Fibroblast of lung (primary cell): ENCODE measurements around the gene CEP43. TPM values are rescaled to one million over a fixed set of nuclear protein-coding genes. Genes with fewer than 3 reads are reported as not detected.
"Not testable (repeated sequence)": the region's sequence is repeated elsewhere in the genome, so short reads cannot be mapped to it uniquely, and the experiment has no call there.

Experiments used
- DNase-seq, 2 donors: peaks; one replicate each; pipeline versions ENCODE4 v3.0.0 to v3.0.0-alpha.2; 2010; ENCODE audit warnings: low read depth in 2 of 2
- H2AFZ ChIP-seq: 2 replicates; pipeline ENCODE4 v1.5.1; 2012; ENCODE audit warnings: low read length, control low read depth, inconsistent platforms
- H3K27ac ChIP-seq: 2 replicates; pipeline ENCODE4 v1.5.1; 2011; ENCODE audit warnings: low read length, control low read depth; ENCODE audit not compliant: insufficient read depth
- H3K27me3 ChIP-seq: 2 replicates; pipeline ENCODE4 v1.5.1; 2011; ENCODE audit warnings: mild to moderate bottlenecking, low read length; ENCODE audit not compliant: control insufficient read depth, insufficient read depth
- H3K36me3 ChIP-seq: 2 replicates; pipeline ENCODE4 v1.5.1; 2011; ENCODE audit warnings: low read length; ENCODE audit not compliant: control insufficient read depth, insufficient read depth
- H3K4me1 ChIP-seq: 2 replicates; pipeline ENCODE4 v1.5.1; 2011; ENCODE audit warnings: low read length; ENCODE audit not compliant: control insufficient read depth, insufficient read depth; ENCODE audit errors: extremely low read depth
- H3K4me2 ChIP-seq: 2 replicates; pipeline ENCODE4 v1.5.1; 2011; ENCODE audit warnings: low read length, control low read depth; ENCODE audit not compliant: insufficient read depth; ENCODE audit errors: extremely low read depth
- H3K4me3 ChIP-seq, 4 experiments: fragments of 200-600 bp in 1 of 4; sonication (generic) in 1 of 4; replicated peaks in 1 of 4; 2 replicates each; pipeline ENCODE4 v1.5.1; 2011 to 2016; ENCODE audit warnings: low read length in 4 of 4, low read depth in 3 of 4, mild to moderate bottlenecking in 3 of 4, control low read depth in 2 of 4, inconsistent platforms in 1 of 4, mixed read lengths in 1 of 4; ENCODE audit not compliant: insufficient read depth in 1 of 4; ENCODE audit errors: control extremely low read depth in 1 of 4
- H3K79me2 ChIP-seq: 2 replicates; pipeline ENCODE4 v1.5.1; 2012; ENCODE audit warnings: mild to moderate bottlenecking, low read length, inconsistent platforms; ENCODE audit not compliant: control insufficient read depth, insufficient read depth
- H3K9ac ChIP-seq: 2 replicates; pipeline ENCODE4 v1.5.1; 2011; ENCODE audit warnings: mild to moderate bottlenecking, low read length, control low read depth; ENCODE audit not compliant: insufficient read depth
- H3K9me3 ChIP-seq: 2 replicates; pipeline ENCODE4 v1.5.1; 2012; ENCODE audit warnings: low read depth, low read length; ENCODE audit not compliant: control insufficient read depth, insufficient read depth
- H4K20me1 ChIP-seq: 2 replicates; pipeline ENCODE4 v1.5.1; 2011; ENCODE audit warnings: low read length; ENCODE audit not compliant: control insufficient read depth, insufficient read depth; ENCODE audit errors: extremely low read depth
- EZH2 ChIP-seq: IDR thresholded peaks from 2 replicates; pipeline ENCODE4 v1.5.1; 2012; ENCODE audit warnings: low read length, control low read depth, mild to moderate bottlenecking; ENCODE audit errors: missing control alignments
- polyA plus RNA-seq, 2 donors: library from polyadenylated mRNA; depleted of rRNA in 1 of 2; stranded (reverse) in 1 of 2; unstranded in 1 of 2; fragments of >200 nt; gene quantifications; 2 replicates each; pipeline ENCODE4 v1.2.1, GENCODE V29; 2011 to 2012; ENCODE audit warnings: missing spikeins in 1 of 2
- total RNA-seq: library from RNA; depleted of rRNA; stranded (reverse); fragments of >200 nt; gene quantifications from 2 replicates; pipeline ENCODE4 v1.2.1, GENCODE V29; 2014
- TF ChIP-seq, protein P1 (sequence below), 2 donors: IDR thresholded peaks in 1 of 2; conservative IDR thresholded peaks in 1 of 2; 1 replicate in 1 of 2; 2 replicates in 1 of 2; pipeline ENCODE4 v1.5.1; 2011 to 2012; ENCODE audit warnings: low read length in 2 of 2, control low read depth in 1 of 2, inconsistent platforms in 1 of 2, low read depth in 1 of 2, mild to moderate bottlenecking in 1 of 2

Gene CEP43
- total and polyA plus RNA-seq, 2 donors (not counting 1 experiment from before 2014, with no cell fraction given): 11.2 to 18.0 TPM

- H3K79me2 ChIP-seq, H4K20me1 ChIP-seq, H3K27ac ChIP-seq, H3K27me3 ChIP-seq, H3K9ac ChIP-seq, H3K4me2 ChIP-seq, H3K9me3 ChIP-seq, H3K36me3 ChIP-seq, H3K4me1 ChIP-seq, H3K4me3 ChIP-seq: not testable (repeated sequence)
- TF ChIP-seq, protein P1, sequence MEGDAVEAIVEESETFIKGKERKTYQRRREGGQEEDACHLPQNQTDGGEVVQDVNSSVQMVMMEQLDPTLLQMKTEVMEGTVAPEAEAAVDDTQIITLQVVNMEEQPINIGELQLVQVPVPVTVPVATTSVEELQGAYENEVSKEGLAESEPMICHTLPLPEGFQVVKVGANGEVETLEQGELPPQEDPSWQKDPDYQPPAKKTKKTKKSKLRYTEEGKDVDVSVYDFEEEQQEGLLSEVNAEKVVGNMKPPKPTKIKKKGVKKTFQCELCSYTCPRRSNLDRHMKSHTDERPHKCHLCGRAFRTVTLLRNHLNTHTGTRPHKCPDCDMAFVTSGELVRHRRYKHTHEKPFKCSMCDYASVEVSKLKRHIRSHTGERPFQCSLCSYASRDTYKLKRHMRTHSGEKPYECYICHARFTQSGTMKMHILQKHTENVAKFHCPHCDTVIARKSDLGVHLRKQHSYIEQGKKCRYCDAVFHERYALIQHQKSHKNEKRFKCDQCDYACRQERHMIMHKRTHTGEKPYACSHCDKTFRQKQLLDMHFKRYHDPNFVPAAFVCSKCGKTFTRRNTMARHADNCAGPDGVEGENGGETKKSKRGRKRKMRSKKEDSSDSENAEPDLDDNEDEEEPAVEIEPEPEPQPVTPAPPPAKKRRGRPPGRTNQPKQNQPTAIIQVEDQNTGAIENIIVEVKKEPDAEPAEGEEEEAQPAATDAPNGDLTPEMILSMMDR (conservative IDR thresholded peaks at IDR 0.05 in 1 of 2, IDR thresholded peaks at IDR 0.05 in 1 of 2; ENCODE audit: low read depth in 1 of 2, low read length in 2 of 2): peak; percentile 31 to 71
- H2AFZ ChIP-seq: peak overlapping the region; percentile 59
- peak; percentile 45 to 54 for DNase-seq
Observed at GRCh38 chr6:166950892-166951669, 48.1 kb upstream of the CEP43 start.

- Histone ChIP-seq H3K27me3 (no peaks in the 10 kb centered on the region), H3K9me3 (no peaks in the 10 kb centered on the region), H2AFZ (no peak overlapping the region), H4K20me1 (no peaks in the 10 kb centered on the region), H3K36me3 (no peaks in the 10 kb centered on the region), H3K27ac (no peak overlapping the region), H3K4me3 (no peak overlapping the region), H3K4me1 (no peaks in the 10 kb centered on the region), H3K9ac (no peak overlapping the region), H3K4me2 (no peak overlapping the region), H3K79me2 (no peaks in the 10 kb centered on the region)
- TF ChIP-seq, protein P1 (conservative IDR thresholded peaks at IDR 0.05 in 1 of 2, IDR thresholded peaks at IDR 0.05 in 1 of 2; ENCODE audit: low read depth in 1 of 2, low read length in 2 of 2): no peak
- no peak for TF ChIP-seq EZH2
- no peak for DNase-seq
Observed at GRCh38 chr6:166951670-166952060, 47.5 kb upstream of the CEP43 start.

- Histone ChIP-seq H3K79me2 (no peaks in the 10 kb centered on the region), H3K4me2 (no peak overlapping the region), H3K9me3 (no peaks in the 10 kb centered on the region), H3K4me3 (no peak overlapping the region), H3K27me3 (no peaks in the 10 kb centered on the region), H3K4me1 (no peaks in the 10 kb centered on the region), H4K20me1 (no peaks in the 10 kb centered on the region), H3K27ac (no peak overlapping the region), H3K9ac (no peak overlapping the region), H2AFZ (no peak overlapping the region), H3K36me3 (no peaks in the 10 kb centered on the region)
- TF ChIP-seq, protein P1 (conservative IDR thresholded peaks at IDR 0.05 in 1 of 2, IDR thresholded peaks at IDR 0.05 in 1 of 2; ENCODE audit: low read depth in 1 of 2, low read length in 2 of 2): no peak
- no peak for TF ChIP-seq EZH2
- DNase-seq: no peak
Observed at GRCh38 chr6:166952121-166952520, 47.1 kb upstream of the CEP43 start.
